ENCODE results near the gene NOP56.
"Not testable (repeated sequence)": the region's sequence is repeated elsewhere in the genome, so short reads cannot be mapped to it uniquely, and the experiment has no call there.

Gene NOP56

GRCh38 chr20:2643708-2644107, 8.7 kb upstream of the NOP56 start:
- DNase-seq, result no peak

DNA sequence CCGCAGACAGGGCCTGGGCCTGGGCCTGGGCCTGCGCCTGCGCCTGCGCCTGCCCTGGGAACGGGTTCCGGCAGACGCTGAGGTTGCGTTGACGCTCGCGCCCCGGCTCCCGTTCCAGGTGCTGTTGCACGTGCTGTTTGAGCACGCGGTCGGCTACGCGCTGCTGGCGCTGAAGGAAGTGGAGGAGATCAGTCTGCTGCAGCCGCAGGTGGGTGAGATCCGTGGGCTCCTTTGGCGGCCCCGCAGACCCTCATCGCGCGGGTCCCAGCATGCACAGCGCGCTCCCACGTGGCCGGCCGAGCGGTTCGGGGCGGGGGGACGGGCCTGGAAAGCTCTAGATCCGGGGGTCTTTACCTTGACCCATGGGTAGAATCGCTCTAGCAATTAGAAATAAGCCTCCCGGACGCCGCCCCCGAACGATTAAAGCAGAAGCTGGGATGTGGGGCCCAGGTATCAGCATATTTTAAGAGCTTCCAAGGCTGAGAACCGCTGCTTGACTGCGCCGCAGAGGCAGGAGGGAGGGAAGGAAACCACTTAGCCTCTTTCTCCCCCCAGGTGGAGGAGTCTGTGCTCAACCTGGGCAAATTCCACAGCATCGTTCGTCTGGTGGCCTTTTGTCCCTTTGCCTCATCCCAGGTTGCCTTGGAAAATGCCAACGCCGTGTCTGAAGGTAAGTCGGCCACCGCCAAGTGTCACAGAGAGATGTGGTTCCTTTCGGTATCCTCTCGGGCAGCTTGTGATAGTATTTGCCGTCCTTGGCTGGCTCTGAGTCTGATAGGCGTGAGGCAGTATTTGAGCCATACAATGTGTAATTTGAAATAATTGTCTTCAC, 508 bp downstream of the NOP56 start:
- DNase-seq, result no peak

- no peak for DNase-seq
Measured at GRCh38 chr20:2653556-2654383, 1.3 kb downstream of the NOP56 start.

GRCh38 chr20:2654384-2654822, 2.0 kb downstream of the NOP56 start:
- DNase-seq, result no peak

GRCh38 chr20:2654831-2655230, 2.4 kb downstream of the NOP56 start:
- no peak for DNase-seq

DNA sequence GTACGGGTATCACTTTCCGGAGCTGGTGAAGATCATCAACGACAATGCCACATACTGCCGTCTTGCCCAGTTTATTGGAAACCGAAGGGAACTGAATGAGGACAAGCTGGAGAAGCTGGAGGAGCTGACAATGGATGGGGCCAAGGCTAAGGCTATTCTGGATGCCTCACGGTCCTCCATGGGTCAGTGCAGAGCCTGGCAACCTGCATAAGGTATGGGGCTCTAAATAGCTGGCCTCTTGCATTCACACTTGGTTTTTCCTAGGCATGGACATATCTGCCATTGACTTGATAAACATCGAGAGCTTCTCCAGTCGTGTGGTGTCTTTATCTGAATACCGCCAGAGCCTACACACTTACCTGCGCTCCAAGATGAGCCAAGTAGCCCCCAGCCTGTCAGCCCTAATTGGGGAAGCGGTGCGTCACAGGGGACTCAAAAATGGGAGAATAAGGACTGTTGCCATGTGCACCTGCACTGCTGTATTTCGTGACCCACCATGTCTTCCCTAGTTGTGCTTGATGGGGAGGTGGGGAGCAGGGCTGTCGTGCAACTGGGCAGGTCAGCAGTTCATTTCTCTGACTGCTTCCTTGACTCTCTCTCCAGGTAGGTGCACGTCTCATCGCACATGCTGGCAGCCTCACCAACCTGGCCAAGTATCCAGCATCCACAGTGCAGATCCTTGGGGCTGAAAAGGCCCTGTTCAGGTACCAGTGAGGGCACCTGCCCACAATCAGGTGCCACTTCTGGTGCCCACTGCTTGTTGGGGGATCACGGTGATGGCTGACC, 3.1 kb downstream of the NOP56 start:
- no peak for DNase-seq

GRCh38 chr20:2656471-2657117, 4.2 kb downstream of the NOP56 start:
- no peak for DNase-seq

DNA sequence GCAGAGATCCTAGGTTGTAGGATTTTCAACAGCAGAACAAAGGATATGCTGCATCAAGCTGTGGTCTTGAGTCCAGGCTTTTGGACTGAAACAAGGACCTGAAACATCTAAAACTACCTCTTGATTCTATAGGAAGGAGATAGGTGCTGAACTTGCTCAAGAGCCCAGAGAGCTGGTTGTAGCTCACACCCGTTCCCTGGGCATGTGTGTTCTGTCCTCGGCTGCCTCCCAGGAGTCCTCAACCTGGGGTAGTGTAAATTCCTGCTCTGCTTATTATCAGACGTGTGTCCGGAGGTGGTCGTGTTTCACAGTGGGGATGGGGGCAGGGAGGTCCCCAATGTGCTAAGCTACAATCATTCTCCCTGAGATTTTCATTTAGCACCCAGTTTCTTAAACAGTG, 4.8 kb downstream of the NOP56 start:
- DNase-seq, result no peak

DNA sequence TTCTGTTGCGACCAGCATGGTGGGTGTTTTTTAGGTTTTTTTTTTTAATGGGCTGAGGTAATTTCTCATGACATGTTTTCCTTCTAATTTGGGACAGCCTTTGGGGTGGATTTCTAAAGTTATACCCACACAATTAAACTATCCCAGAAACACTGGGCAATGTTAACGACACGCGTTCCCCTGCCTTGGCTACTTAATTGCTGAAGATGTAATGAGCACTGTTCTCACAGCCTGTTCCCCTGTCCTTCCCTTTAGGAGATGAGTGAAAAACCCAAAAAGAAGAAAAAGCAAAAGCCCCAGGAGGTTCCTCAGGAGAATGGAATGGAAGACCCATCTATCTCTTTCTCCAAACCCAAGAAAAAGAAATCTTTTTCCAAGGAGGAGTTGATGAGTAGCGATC, 5.2 kb downstream of the NOP56 start:
- no peak for DNase-seq

DNA sequence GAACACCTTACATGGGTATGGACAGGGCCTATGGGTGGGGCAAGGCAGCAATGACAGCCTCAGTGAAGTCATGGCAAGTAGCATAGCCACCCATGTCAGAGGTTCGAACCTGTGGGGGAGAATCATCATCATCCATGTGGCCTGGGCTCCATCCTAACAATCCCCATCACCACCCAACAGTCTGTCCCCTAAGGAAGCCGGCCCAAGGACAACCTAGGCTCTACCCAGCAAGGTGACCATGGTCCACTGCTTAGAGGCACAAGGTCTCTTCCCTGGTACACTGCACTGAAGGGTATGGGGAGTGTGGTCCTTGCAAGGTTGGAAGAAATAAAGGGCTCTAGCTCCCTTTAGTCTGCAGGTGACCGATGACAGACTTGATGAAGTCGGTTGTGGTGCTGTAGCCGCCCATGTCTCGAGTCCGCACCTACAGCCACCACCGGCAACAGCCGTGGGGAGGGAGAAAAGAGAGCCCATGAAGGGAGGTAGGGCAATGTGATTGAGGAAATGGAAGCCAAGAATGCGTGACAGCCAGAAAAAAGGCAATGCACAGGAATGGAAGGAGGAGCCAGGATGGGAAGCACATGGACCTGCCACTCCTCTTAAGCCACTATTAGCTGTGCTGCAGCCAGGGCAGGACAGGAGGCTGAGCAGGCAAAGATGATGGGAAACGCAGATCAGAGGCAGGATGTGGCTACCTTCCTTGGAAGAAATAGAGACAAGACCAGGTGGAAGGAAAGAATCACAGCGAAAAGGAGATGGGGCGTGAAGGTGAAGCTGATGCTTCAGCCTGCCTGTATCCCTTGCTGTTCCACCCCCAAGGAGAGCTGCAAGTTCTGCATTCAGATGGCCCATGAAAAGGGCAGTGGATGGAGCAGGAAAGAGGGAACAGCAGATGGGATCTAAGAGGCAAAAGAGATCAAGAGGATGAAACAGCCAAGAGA, 6.3 kb downstream of the NOP56 start:
- no peak for DNase-seq

DNA sequence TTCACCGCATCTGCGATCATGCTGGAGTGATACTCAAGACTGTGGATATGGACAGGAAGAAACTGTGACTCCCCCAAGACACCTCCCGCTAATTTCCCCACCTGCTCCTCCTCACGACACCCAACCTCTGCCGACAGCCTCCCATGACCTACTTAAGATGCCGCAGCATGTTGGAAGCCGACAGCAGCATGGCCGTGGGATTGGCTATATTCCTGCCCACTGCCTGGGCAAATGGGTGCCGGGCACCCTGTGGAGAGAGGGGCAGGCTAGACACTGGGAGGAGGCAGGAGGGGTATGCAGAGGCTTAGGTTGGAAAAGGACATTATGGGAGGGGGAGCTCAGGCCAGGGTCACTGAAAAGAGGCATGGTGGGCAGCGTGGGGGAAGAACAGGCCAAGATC, 7.1 kb downstream of the NOP56 start:
- DNase-seq, result no peak

- DNase-seq, result no peak
Measured at GRCh38 chr20:2663364-2663886, 11.0 kb downstream of the NOP56 start.

DNA sequence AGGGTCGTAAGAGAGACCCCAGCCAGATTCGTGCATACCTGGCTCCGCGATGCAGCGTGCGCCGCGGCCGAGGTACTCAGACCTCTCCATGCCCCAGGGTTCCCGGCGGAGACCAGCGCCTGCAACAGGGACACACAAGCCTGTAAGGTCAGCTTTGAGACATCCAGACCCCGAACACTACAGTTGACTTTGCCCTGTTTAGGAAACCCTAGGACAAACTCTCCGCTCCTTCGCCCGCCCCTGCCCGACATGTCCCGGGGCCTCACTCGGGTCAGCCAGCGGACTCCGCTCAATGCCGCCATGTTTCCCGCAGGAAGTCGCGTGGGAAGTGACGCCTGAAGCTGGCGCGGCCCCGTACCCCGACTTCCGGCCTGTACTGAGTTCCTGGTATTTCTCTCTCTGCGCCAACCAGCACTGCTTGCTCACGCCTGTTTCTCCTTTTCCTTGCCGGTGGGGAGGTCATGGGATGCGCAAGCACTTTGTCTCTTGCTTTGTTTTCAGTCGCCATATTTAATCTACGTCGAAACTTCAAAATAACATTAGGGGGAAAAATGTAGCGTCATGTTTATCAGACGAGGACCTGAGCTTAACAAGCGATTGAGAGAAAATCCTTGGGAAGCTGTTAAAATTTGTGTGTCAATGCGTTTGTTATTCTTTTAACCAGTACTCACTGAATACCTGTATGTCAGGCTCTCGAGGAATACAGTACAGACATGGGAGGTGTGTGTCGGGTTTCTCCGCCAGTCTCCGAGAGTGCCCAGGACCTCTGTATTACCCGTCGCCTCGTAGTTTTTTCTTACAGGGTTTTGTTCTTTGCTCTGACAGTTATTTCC, 11.7 kb downstream of the NOP56 start, which contains the start of gene IDH3B:
TSS of gene IDH3B (minus strand) at position 330 of the 833 bp plus-strand sequence. CDS start at position 302, 28 bp downstream.
- DNase-seq, result peak; percentile 92

- DNase-seq, result no peak
Measured at GRCh38 chr20:2671977-2672376, 19.5 kb downstream of the NOP56 start.

- no peak for DNase-seq
Measured at GRCh38 chr20:2672446-2672845, 20.0 kb downstream of the NOP56 start.

DNA sequence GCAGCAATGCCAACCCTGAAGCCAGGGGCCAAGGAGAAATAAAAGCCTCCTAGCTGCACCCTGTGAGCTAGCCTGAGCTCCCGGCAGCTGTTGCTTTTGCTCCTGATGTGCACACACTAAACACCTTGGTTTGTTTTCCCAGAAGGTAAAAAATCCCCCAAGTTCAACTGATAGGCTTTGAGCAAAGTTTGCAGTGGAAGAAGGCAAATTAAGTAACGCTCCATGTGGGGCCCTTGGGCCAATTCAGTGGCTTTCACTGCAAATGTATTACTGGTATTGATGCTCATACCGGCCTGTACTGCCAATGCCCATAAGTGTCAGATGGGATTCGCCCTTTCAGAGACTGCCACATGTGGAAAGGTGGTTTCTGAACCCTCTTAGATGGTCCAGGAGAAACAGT, 21.0 kb downstream of the NOP56 start:
- no peak for DNase-seq

DNA sequence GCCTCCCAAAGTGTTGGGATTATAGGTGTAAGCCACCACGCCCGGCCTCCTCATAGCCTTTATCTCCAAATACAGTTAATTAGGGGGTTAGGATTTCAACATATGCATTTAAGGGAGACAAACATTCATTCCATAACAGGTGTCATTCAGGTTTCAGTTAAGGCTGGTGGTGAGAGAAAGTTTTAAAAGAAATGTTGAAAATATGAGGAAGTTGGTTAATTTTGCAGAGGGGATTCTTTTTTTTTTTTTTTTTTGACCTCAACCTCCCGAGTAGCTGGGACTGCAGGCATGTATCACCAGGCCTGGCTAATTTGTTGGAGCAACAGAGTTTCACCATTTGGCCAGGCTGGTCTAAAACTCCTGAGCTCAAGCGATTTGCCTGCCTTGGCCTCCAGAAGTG, 27.6 kb downstream of the NOP56 start:
- no peak for DNase-seq

- not testable (repeated sequence) for DNase-seq
Measured at GRCh38 chr20:2682040-2682439, 29.6 kb downstream of the NOP56 start.

- DNase-seq, result not testable (repeated sequence)
Measured at GRCh38 chr20:2684817-2685216, 32.4 kb downstream of the NOP56 start.

- no peak for DNase-seq
Measured at GRCh38 chr20:2687514-2687913, 35.1 kb downstream of the NOP56 start.

Measured in fibroblast of skin of abdomen (primary cell).